ENCODE results near the gene MYEF2.

MYEF2 gene

GRCh38 chr15:48176957-48177356 lies 1.1 kb downstream of the MYEF2 start:
- peak overlapping the region; percentile 90 for H3K4me3 Mint-ChIP-seq
- H3K36me3 Mint-ChIP-seq (ENCODE audit: low read depth) = peaks cover 21% of the 10 kb centered on the region
- H3K27ac Mint-ChIP-seq = peak overlapping the region; percentile 63
- H3K9me3 Mint-ChIP-seq = peaks cover 15% of the 10 kb centered on the region
- peaks cover 20% of the 10 kb centered on the region for H3K4me1 Mint-ChIP-seq (ENCODE audit: low read depth)
- DNase-seq (ENCODE audit: low spot score) = no peak
- H3K27me3 Mint-ChIP-seq (ENCODE audit: low read depth) = peaks cover 7% of the 10 kb centered on the region

DNA sequence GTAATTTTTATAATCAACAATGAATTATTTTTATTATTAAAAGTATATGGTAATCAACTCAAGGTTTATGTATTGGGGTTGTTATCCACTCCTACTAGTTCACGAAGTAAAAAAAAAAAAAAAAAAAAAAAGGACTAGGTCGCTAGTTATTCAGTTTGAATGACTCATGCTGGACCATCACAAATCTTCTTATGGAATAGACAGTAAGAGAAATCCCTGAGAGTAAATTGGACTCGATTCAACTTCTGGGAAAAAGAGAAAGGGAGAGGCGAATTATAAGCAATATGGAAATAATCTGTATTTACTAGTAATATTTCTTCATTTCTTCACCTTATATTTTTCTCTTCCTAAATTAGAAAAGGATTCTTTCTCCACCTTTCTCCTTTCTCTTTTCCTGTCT lies 2.0 kb downstream of the MYEF2 start:
- H3K9me3 Mint-ChIP-seq = peaks cover 15% of the 10 kb centered on the region
- no peak overlapping the region for H3K27ac Mint-ChIP-seq
- H3K27me3 Mint-ChIP-seq (ENCODE audit: low read depth) = peaks cover 4% of the 10 kb centered on the region
- peaks cover 20% of the 10 kb centered on the region for H3K4me1 Mint-ChIP-seq (ENCODE audit: low read depth)
- H3K36me3 Mint-ChIP-seq (ENCODE audit: low read depth) = peaks cover 25% of the 10 kb centered on the region
- peak overlapping the region; percentile 15 for H3K4me3 Mint-ChIP-seq
- no peak for DNase-seq (ENCODE audit: low spot score)

GRCh38 chr15:48175126-48175525 lies 3.0 kb downstream of the MYEF2 start:
- peaks cover 15% of the 10 kb centered on the region for H3K9me3 Mint-ChIP-seq
- H3K4me3 Mint-ChIP-seq = no peak overlapping the region
- H3K27ac Mint-ChIP-seq = no peak overlapping the region
- peaks cover 20% of the 10 kb centered on the region for H3K4me1 Mint-ChIP-seq (ENCODE audit: low read depth)
- peaks cover 25% of the 10 kb centered on the region for H3K36me3 Mint-ChIP-seq (ENCODE audit: low read depth)
- DNase-seq (ENCODE audit: low spot score) = no peak
- H3K27me3 Mint-ChIP-seq (ENCODE audit: low read depth) = no peaks in the 10 kb centered on the region

DNA sequence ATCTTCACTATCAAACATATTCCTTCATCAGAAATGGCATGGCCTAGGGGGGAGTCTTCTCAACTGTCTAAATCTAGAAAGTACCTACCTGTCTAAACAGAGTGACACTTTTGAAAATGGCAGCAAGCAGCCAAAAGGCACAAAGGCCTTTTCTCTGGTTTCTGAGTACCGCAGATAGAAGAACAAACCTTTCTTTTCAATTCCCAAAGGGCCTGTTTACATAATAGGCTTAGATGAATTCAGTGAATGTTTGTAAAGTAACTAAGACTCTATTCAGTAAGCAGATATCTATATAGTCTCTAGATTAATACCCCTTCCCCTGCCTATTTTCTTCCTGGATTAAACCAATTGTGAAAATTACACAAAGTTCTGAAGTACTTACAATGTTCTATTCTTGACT lies 7.1 kb downstream of the MYEF2 start:
- Mint-ChIP-seq H3K27ac (no peak overlapping the region), H3K4me3 (no peak overlapping the region), H3K27me3 (ENCODE audit: low read depth) (no peaks in the 10 kb centered on the region), H3K4me1 (ENCODE audit: low read depth) (peaks cover 14% of the 10 kb centered on the region), H3K36me3 (ENCODE audit: low read depth) (peaks cover 41% of the 10 kb centered on the region), H3K9me3 (peaks cover 15% of the 10 kb centered on the region)
- DNase-seq (ENCODE audit: low spot score) = no peak

DNA sequence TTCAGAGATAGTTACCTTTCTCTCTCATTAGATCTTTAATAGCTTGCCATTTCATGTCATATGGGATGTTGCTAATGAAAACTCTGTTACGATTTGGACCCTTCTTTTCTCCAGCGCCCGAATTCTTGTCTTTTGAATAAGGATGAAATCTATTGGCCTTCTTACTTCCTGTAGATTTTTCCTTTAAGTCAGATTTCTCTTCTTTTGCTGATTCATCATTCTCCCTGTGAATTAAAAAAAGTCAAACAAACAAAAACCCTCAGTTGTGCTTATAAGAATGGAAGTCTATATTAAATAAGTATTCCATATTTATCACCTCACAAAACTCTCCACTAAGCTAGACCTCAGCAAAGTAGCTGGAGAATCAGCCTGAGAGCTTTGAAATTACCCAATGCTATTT lies 9.5 kb downstream of the MYEF2 start:
- no peak overlapping the region for H3K27ac Mint-ChIP-seq
- no peak overlapping the region for H3K4me3 Mint-ChIP-seq

DNA sequence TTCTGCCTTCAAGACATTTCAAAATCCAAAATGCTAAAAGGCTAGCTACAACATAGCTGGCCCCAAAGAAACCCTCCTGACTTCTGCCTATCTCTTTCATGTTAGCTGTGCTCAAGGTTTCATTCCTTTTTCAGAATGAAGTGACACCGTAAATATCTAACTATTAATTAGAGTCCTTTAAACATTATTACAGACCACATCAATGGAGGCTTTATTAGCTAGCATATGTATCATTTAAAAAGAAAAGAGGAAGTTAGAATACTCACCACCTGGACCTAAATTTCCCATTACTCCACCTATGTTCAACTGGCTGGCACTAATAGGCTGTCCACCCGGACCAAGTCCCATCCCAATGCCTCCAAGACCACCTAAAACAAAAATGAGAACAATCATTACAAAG lies 24.6 kb downstream of the MYEF2 start:
- H3K36me3 Mint-ChIP-seq (ENCODE audit: low read depth) = peaks cover 35% of the 10 kb centered on the region
- no peak for DNase-seq (ENCODE audit: low spot score)
- no peak overlapping the region for H3K27ac Mint-ChIP-seq
- H3K4me1 Mint-ChIP-seq (ENCODE audit: low read depth) = no peaks in the 10 kb centered on the region
- no peak overlapping the region for H3K4me3 Mint-ChIP-seq
- no peaks in the 10 kb centered on the region for H3K27me3 Mint-ChIP-seq (ENCODE audit: low read depth)
- H3K9me3 Mint-ChIP-seq = no peaks in the 10 kb centered on the region

More for the DNA sequence above, 9.5 kb downstream of the MYEF2 start:
- H3K36me3 Mint-ChIP-seq (ENCODE audit: low read depth) = peaks cover 42% of the 10 kb centered on the region
- peaks cover 6% of the 10 kb centered on the region for H3K4me1 Mint-ChIP-seq (ENCODE audit: low read depth)
- no peak for DNase-seq (ENCODE audit: low spot score)
- H3K9me3 Mint-ChIP-seq = peaks cover 7% of the 10 kb centered on the region
- H3K27me3 Mint-ChIP-seq (ENCODE audit: low read depth) = no peaks in the 10 kb centered on the region

- H3K27ac Mint-ChIP-seq = no peak overlapping the region
- H3K27me3 Mint-ChIP-seq (ENCODE audit: low read depth) = no peaks in the 10 kb centered on the region
- H3K36me3 Mint-ChIP-seq (ENCODE audit: low read depth) = peaks cover 30% of the 10 kb centered on the region
- no peak for DNase-seq (ENCODE audit: low spot score)
- H3K9me3 Mint-ChIP-seq = no peaks in the 10 kb centered on the region
- H3K4me1 Mint-ChIP-seq (ENCODE audit: low read depth) = peaks cover 11% of the 10 kb centered on the region
- H3K4me3 Mint-ChIP-seq = no peak overlapping the region
Observed at GRCh38 chr15:48149858-48150257, 28.2 kb downstream of the MYEF2 start.

DNA sequence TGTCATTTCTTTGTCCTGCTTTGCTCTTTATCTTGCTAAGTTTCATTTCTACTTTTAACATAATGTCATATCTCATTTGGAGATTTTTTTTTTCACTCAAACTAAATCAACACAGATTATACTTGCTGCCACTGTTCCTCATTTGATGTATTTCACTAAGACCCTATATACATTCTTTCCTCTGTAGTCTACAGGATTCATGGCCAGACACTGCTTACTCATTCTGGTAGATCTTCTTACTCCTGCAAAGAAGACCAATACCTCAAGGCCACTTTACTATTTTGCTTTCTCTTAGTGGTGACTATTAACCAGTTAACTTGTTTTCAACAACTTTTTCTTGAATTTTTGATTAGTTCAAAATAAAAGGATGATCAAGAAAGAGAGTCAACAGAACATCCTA lies 30.7 kb downstream of the MYEF2 start:
- no peak for DNase-seq (ENCODE audit: low spot score)
- no peak overlapping the region for H3K4me3 Mint-ChIP-seq
- no peaks in the 10 kb centered on the region for H3K9me3 Mint-ChIP-seq
- H3K4me1 Mint-ChIP-seq (ENCODE audit: low read depth) = peaks cover 20% of the 10 kb centered on the region
- H3K27ac Mint-ChIP-seq = no peak overlapping the region
- H3K27me3 Mint-ChIP-seq (ENCODE audit: low read depth) = no peaks in the 10 kb centered on the region
- peaks cover 30% of the 10 kb centered on the region for H3K36me3 Mint-ChIP-seq (ENCODE audit: low read depth)

DNA sequence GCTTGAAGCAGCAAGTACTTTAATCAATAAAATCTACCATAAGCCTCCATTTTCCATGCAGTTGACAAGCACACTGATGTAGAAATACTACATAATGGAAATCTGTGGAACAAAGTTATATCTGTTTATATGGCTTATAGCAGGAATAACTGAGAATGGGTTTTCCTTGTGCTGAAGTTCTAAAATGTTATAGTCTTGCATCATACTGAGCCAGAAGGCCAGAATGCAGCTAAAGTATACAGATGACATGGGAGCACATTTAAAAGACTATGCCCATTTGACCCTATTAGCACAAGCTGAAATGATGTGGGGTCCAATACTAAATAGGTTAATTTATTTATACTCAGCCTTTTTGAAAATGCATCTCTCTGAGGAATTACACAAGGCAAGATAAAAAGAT lies 32.2 kb downstream of the MYEF2 start:
- peaks cover 23% of the 10 kb centered on the region for H3K36me3 Mint-ChIP-seq (ENCODE audit: low read depth)
- H3K27me3 Mint-ChIP-seq (ENCODE audit: low read depth) = no peaks in the 10 kb centered on the region
- no peak for DNase-seq (ENCODE audit: low spot score)
- H3K9me3 Mint-ChIP-seq = no peaks in the 10 kb centered on the region
- no peak overlapping the region for H3K27ac Mint-ChIP-seq
- peaks cover 20% of the 10 kb centered on the region for H3K4me1 Mint-ChIP-seq (ENCODE audit: low read depth)
- H3K4me3 Mint-ChIP-seq = no peak overlapping the region

DNA sequence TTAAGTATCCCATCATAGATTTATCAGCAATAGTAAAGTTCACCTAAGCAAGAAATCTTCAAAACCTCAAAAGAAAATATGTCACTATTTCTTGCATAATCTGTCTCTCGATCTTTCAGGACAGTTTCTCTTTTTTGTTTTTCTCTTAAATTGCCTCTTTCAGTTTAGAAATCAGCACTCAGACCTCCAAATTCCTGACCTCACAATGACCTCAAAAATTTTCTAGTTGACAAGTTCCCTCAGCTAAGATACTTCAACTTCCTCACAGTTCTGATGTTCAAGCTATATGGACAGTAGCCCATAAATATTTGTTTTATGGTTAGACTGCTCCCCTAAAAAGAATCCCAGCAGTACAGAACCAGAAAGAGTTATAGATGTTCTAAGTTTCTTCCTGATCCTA lies 33.2 kb downstream of the MYEF2 start:
- Mint-ChIP-seq H3K27me3 (ENCODE audit: low read depth) (no peaks in the 10 kb centered on the region), H3K4me1 (ENCODE audit: low read depth) (peaks cover 20% of the 10 kb centered on the region), H3K4me3 (no peak overlapping the region), H3K36me3 (ENCODE audit: low read depth) (peaks cover 21% of the 10 kb centered on the region), H3K9me3 (no peaks in the 10 kb centered on the region), H3K27ac (peak overlapping the region; percentile 0)
- DNase-seq (ENCODE audit: low spot score) = no peak

DNA sequence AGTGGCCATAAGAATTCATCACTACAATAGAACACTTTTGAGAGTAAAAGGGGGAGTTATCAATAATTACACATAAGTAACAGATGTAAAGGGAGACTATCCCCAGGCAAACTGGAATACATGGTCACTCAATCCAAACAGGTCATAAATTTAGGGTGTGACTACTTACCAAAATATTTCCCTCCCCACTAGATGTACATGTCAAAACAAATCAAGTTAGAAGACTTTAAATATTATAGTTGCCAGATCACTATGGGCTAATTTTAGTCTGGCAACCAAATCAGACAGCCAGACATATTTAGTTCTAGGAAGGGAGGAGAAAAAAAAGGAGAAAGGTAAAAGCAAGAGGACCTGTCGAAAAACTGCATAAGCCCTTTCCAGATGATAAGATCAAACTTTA lies 34.2 kb downstream of the MYEF2 start:
- Mint-ChIP-seq H3K4me3 (no peak overlapping the region), H3K27me3 (ENCODE audit: low read depth) (no peaks in the 10 kb centered on the region), H3K27ac (no peak overlapping the region), H3K36me3 (ENCODE audit: low read depth) (peaks cover 16% of the 10 kb centered on the region), H3K4me1 (ENCODE audit: low read depth) (peaks cover 20% of the 10 kb centered on the region), H3K9me3 (no peaks in the 10 kb centered on the region)
- no peak for DNase-seq (ENCODE audit: low spot score)

DNA sequence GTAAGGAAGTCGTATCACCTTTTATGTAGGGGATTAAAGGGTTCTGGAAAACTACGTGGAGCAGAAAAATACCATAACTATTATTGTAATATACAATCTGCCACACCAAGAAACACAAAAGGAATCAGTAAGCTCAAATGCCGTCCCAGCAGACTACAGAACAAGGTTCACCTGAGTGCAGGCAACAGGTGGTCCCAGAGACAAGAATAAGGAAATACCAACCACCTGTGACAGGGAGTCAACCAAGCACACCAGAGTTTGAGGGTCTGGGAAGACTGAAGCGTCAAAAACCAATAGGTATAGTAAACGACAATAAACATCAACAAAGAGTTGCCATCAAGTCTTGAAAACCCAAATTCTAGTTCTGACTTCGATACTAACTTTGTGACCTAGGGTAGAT lies 45.2 kb downstream of the MYEF2 start:
- Mint-ChIP-seq H3K4me3 (no peak overlapping the region), H3K27ac (no peak overlapping the region), H3K27me3 (ENCODE audit: low read depth) (peaks cover 4% of the 10 kb centered on the region), H3K36me3 (ENCODE audit: low read depth) (no peaks in the 10 kb centered on the region), H3K9me3 (no peaks in the 10 kb centered on the region), H3K4me1 (ENCODE audit: low read depth) (no peaks in the 10 kb centered on the region)
- no peak for DNase-seq (ENCODE audit: low spot score)

- Mint-ChIP-seq H3K9me3 (no peaks in the 10 kb centered on the region), H3K4me1 (ENCODE audit: low read depth) (no peaks in the 10 kb centered on the region), H3K36me3 (ENCODE audit: low read depth) (no peaks in the 10 kb centered on the region), H3K4me3 (no peak overlapping the region), H3K27me3 (ENCODE audit: low read depth) (peaks cover 6% of the 10 kb centered on the region), H3K27ac (no peak overlapping the region)
- no peak for DNase-seq (ENCODE audit: low spot score)
Observed at GRCh38 chr15:48131324-48131723, 46.8 kb downstream of the MYEF2 start.

- Mint-ChIP-seq H3K4me1 (ENCODE audit: low read depth) (no peaks in the 10 kb centered on the region), H3K27ac (no peak overlapping the region), H3K4me3 (no peak overlapping the region), H3K27me3 (ENCODE audit: low read depth) (peaks cover 16% of the 10 kb centered on the region), H3K36me3 (ENCODE audit: low read depth) (no peaks in the 10 kb centered on the region), H3K9me3 (no peaks in the 10 kb centered on the region)
- DNase-seq (ENCODE audit: low spot score) = no peak
Observed at GRCh38 chr15:48126667-48127355, 51.3 kb downstream of the MYEF2 start.

DNA sequence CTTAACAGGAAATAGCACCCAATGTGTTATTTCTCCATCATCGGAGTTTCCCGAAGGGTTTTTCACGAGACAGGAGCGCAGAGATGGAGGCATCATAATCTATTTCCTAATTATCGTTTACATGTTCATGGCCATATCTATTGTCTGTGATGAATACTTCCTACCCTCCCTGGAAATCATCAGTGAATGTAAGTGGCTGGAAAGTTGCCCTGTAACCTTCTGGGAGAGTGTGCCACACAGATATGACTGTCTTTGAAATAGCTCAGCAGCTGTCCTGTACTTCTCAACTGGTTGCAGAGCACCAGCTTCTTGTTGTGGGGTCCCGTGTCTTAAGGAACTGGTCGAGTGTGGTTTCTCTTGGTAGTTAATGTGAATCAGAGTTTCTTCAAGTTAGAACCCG lies 56.2 kb downstream of the MYEF2 start:
- H3K9me3 Mint-ChIP-seq = no peaks in the 10 kb centered on the region
- H3K4me1 Mint-ChIP-seq (ENCODE audit: low read depth) = no peaks in the 10 kb centered on the region
- no peaks in the 10 kb centered on the region for H3K36me3 Mint-ChIP-seq (ENCODE audit: low read depth)
- no peak overlapping the region for H3K27ac Mint-ChIP-seq
- DNase-seq (ENCODE audit: low spot score) = no peak
- no peak overlapping the region for H3K4me3 Mint-ChIP-seq
- H3K27me3 Mint-ChIP-seq (ENCODE audit: low read depth) = peaks cover 12% of the 10 kb centered on the region

Data from T-helper 2 cell treated with Interferon-gamma antibody and Interleukin-4, amounts not matched to agents 5 μg/mL and 100 μg/mL, for 36 hours (primary cell).